Measurements from ENCODE around the gene TCHHL1. TPM values are rescaled to one million over a fixed set of nuclear protein-coding genes. Genes with fewer than 3 reads are reported as not detected.
A peak's percentile ranks its signal among the peaks of the same experiment; 100 is the strongest.

TCHHL1 gene
- total RNA-seq, 1 experiment from 2014 or later: not detected

DNA sequence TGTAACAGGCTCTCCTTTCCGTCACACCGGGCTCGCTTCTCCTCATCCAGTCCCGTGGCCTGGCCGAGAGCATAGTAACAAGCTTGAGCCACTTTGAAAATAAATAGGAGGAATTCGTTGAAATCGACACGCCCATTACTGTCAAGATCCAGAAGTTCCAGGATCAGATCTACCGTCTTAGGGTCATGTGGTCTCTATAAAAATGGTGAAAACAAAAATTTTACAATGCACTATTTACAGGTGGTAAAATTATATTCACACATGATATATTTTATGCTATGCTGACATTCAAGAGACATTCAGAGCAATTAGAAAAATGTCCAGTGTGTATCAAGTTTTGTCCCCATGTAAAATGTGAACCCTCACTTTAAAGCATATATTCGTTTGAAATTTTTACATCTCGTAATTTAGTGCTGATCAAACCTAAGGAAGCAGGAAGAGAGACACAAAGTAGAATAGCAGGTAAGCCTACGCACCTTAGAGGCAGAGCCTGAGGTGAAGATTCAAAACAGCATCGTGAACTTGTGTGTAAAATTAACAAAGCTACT lies 24.1 kb upstream of the TCHHL1 start (continued):
- TF ChIP-seq, protein P1, sequence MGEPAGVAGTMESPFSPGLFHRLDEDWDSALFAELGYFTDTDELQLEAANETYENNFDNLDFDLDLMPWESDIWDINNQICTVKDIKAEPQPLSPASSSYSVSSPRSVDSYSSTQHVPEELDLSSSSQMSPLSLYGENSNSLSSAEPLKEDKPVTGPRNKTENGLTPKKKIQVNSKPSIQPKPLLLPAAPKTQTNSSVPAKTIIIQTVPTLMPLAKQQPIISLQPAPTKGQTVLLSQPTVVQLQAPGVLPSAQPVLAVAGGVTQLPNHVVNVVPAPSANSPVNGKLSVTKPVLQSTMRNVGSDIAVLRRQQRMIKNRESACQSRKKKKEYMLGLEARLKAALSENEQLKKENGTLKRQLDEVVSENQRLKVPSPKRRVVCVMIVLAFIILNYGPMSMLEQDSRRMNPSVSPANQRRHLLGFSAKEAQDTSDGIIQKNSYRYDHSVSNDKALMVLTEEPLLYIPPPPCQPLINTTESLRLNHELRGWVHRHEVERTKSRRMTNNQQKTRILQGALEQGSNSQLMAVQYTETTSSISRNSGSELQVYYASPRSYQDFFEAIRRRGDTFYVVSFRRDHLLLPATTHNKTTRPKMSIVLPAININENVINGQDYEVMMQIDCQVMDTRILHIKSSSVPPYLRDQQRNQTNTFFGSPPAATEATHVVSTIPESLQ (CRISPR knock-in tag; IDR thresholded peaks at IDR 0.05): no peak
- no peak for TF ChIP-seq ELF4 (CRISPR knock-in tag; IDR thresholded peaks at IDR 0.05; ENCODE audit: low read depth)
- TF ChIP-seq, protein P2, sequence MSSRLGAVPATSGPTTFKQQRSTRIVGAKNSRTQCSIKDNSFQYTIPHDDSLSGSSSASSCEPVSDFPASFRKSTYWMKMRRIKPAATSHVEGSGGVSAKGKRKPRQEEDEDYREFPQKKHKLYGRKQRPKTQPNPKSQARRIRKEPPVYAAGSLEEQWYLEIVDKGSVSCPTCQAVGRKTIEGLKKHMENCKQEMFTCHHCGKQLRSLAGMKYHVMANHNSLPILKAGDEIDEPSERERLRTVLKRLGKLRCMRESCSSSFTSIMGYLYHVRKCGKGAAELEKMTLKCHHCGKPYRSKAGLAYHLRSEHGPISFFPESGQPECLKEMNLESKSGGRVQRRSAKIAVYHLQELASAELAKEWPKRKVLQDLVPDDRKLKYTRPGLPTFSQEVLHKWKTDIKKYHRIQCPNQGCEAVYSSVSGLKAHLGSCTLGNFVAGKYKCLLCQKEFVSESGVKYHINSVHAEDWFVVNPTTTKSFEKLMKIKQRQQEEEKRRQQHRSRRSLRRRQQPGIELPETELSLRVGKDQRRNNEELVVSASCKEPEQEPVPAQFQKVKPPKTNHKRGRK (CRISPR knock-in tag; IDR thresholded peaks at IDR 0.05; ENCODE audit: borderline replicate concordance): no peak

DNA sequence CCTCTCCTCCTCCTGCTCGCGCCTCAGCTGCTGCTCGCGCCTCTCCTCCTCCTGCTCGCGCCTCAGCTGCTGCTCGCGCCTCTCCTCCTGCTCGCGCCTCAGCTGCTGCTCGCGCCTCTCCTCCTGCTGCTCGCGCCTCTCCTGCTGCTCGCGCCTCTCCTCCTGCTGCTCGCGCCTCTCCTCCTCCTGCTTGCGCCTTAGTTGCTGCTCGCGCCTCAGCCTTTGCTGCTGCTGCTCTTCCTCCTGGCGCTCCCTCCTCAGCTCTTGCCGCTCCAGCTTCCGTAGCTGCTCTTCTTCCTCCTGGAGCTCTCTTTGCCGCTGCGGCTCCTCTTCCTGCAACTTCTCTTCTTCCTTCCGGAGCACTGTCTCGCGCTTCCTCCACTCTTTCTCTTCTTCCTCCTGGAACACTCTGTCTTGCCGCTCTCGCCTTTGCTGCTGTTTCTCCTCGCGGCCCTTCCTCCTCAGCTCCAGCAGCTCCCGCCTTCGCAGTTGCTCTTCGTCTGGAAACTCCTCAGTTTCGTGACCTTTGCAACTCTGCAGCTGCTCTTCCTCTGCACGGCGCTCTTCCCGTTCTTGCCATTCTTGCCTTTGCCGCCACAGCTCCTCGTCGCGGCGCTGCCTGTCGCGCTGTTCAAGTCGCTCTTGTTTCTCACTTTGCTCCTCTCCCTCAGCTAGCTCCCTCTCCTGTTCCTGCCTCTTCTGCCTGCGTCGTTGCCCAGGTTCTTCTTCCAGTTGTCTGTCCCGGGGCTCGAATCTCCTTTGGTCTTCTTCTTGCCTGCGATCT lies 23.4 kb upstream of the TCHHL1 start:
- CTCF ChIA-PET: interaction anchor here (0.7 to 5.8 kb wide), 7 partner anchors 25 to 145 kb away, joined by 3 to 41 read pairs (median 5); partner anchors contain the start of gene S100A11
- no peak for ATAC-seq
- H3K4me1 Mint-ChIP-seq: no peaks in the 10 kb centered on the region; the same call in 1 of the 2 replicates

More for the DNA sequence above, 23.4 kb upstream of the TCHHL1 start:
- H3K36me3 Mint-ChIP-seq: peaks cover 7% of the 10 kb centered on the region; the same call in 1 of the 2 replicates
- H3K4me3 Mint-ChIP-seq: no peak overlapping the region
- peak; percentile 14 for DNase-seq (ENCODE audit: low spot score)
- H3K27ac Mint-ChIP-seq: no peak overlapping the region
- POLR2A ChIA-PET: no interaction called here
- H3K27me3 Mint-ChIP-seq (ENCODE audit: low read depth): no peaks in the 10 kb centered on the region; the same call in 1 of the 2 replicates
- peaks cover 15% of the 10 kb centered on the region for H3K9me3 Mint-ChIP-seq
- 0 out of 2 replicates have a peak, but pooled peaks have one; percentile 6 for TF ChIP-seq NR3C1 (CRISPR knock-in tag; conservative IDR thresholded peaks at IDR 0.05; ENCODE audit: low read depth)
- TF ChIP-seq, protein P3, sequence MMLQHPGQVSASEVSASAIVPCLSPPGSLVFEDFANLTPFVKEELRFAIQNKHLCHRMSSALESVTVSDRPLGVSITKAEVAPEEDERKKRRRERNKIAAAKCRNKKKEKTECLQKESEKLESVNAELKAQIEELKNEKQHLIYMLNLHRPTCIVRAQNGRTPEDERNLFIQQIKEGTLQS (CRISPR knock-in tag; conservative IDR thresholded peaks at IDR 0.05): no peak
- TF ChIP-seq, protein P4, sequence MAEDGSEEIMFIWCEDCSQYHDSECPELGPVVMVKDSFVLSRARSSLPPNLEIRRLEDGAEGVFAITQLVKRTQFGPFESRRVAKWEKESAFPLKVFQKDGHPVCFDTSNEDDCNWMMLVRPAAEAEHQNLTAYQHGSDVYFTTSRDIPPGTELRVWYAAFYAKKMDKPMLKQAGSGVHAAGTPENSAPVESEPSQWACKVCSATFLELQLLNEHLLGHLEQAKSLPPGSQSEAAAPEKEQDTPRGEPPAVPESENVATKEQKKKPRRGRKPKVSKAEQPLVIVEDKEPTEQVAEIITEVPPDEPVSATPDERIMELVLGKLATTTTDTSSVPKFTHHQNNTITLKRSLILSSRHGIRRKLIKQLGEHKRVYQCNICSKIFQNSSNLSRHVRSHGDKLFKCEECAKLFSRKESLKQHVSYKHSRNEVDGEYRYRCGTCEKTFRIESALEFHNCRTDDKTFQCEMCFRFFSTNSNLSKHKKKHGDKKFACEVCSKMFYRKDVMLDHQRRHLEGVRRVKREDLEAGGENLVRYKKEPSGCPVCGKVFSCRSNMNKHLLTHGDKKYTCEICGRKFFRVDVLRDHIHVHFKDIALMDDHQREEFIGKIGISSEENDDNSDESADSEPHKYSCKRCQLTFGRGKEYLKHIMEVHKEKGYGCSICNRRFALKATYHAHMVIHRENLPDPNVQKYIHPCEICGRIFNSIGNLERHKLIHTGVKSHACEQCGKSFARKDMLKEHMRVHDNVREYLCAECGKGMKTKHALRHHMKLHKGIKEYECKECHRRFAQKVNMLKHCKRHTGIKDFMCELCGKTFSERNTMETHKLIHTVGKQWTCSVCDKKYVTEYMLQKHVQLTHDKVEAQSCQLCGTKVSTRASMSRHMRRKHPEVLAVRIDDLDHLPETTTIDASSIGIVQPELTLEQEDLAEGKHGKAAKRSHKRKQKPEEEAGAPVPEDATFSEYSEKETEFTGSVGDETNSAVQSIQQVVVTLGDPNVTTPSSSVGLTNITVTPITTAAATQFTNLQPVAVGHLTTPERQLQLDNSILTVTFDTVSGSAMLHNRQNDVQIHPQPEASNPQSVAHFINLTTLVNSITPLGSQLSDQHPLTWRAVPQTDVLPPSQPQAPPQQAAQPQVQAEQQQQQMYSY (CRISPR knock-in tag; IDR thresholded peaks at IDR 0.05): no peak; the same call in 1 of the 2 replicates
- TF ChIP-seq, protein P5, sequence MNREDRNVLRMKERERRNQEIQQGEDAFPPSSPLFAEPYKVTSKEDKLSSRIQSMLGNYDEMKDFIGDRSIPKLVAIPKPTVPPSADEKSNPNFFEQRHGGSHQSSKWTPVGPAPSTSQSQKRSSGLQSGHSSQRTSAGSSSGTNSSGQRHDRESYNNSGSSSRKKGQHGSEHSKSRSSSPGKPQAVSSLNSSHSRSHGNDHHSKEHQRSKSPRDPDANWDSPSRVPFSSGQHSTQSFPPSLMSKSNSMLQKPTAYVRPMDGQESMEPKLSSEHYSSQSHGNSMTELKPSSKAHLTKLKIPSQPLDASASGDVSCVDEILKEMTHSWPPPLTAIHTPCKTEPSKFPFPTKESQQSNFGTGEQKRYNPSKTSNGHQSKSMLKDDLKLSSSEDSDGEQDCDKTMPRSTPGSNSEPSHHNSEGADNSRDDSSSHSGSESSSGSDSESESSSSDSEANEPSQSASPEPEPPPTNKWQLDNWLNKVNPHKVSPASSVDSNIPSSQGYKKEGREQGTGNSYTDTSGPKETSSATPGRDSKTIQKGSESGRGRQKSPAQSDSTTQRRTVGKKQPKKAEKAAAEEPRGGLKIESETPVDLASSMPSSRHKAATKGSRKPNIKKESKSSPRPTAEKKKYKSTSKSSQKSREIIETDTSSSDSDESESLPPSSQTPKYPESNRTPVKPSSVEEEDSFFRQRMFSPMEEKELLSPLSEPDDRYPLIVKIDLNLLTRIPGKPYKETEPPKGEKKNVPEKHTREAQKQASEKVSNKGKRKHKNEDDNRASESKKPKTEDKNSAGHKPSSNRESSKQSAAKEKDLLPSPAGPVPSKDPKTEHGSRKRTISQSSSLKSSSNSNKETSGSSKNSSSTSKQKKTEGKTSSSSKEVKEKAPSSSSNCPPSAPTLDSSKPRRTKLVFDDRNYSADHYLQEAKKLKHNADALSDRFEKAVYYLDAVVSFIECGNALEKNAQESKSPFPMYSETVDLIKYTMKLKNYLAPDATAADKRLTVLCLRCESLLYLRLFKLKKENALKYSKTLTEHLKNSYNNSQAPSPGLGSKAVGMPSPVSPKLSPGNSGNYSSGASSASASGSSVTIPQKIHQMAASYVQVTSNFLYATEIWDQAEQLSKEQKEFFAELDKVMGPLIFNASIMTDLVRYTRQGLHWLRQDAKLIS (CRISPR knock-in tag; IDR thresholded peaks at IDR 0.05; ENCODE audit: borderline replicate concordance): no peak
- no peak for TF ChIP-seq ZBTB21 (CRISPR knock-in tag; IDR thresholded peaks at IDR 0.05; ENCODE audit: borderline replicate concordance)
- TF ChIP-seq ETV6 (CRISPR knock-in tag; IDR thresholded peaks at IDR 0.05): 0 out of 2 replicates have a peak, but pooled peaks have one; percentile 6
- no peak for TF ChIP-seq ZNF671 (CRISPR knock-in tag; IDR thresholded peaks at IDR 0.05)
- no peak for TF ChIP-seq ZNF219 (CRISPR knock-in tag; IDR thresholded peaks at IDR 0.05; ENCODE audit: borderline replicate concordance)
- TF ChIP-seq RELA (CRISPR knock-in tag; IDR thresholded peaks at IDR 0.05; ENCODE audit: borderline replicate concordance): no peak
- no peak for TF ChIP-seq ZNF396 (CRISPR knock-in tag; IDR thresholded peaks at IDR 0.05; ENCODE audit: borderline replicate concordance)
- no peak for TF ChIP-seq ESRRA (CRISPR knock-in tag; IDR thresholded peaks at IDR 0.05; ENCODE audit: borderline replicate concordance)
- TF ChIP-seq, protein P6, sequence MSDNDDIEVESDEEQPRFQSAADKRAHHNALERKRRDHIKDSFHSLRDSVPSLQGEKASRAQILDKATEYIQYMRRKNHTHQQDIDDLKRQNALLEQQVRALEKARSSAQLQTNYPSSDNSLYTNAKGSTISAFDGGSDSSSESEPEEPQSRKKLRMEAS (CRISPR knock-in tag; IDR thresholded peaks at IDR 0.05): peak; percentile 43; the same call in 1 of the 2 replicates
- TF ChIP-seq, protein P7, sequence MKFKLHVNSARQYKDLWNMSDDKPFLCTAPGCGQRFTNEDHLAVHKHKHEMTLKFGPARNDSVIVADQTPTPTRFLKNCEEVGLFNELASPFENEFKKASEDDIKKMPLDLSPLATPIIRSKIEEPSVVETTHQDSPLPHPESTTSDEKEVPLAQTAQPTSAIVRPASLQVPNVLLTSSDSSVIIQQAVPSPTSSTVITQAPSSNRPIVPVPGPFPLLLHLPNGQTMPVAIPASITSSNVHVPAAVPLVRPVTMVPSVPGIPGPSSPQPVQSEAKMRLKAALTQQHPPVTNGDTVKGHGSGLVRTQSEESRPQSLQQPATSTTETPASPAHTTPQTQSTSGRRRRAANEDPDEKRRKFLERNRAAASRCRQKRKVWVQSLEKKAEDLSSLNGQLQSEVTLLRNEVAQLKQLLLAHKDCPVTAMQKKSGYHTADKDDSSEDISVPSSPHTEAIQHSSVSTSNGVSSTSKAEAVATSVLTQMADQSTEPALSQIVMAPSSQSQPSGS (CRISPR knock-in tag; IDR thresholded peaks at IDR 0.05; ENCODE audit: borderline replicate concordance, low read depth): no peak

Data from WTC11 (cell line).